ENCODE data around the gene ELMO1. TPM values are rescaled to one million over a fixed set of nuclear protein-coding genes. Genes with fewer than 3 reads are reported as not detected.
"Not testable (repeated sequence)": the region's sequence is repeated elsewhere in the genome, so short reads cannot be mapped to it uniquely, and the experiment has no call there.

ELMO1 gene
- total RNA-seq, 1 experiment from 2014 or later, result 0.45 TPM

- DNase-seq (ENCODE audit: low read depth, low spot score); in situ Hi-C loops (cut with HindIII; ENCODE audit: low pct_unique_long_range_greater_than_20kb, low sequenced_read_pairs): not testable (repeated sequence)
Observed at GRCh38 chr7:37133902-37134301, 314.8 kb downstream of the ELMO1 start.

- in situ Hi-C loops (cut with HindIII; ENCODE audit: low pct_unique_long_range_greater_than_20kb, low sequenced_read_pairs), result no loop called here
- DNase-seq (ENCODE audit: low read depth, low spot score), result no peak
Observed at GRCh38 chr7:37131855-37132254, 316.8 kb downstream of the ELMO1 start.

- no peak for DNase-seq (ENCODE audit: low read depth, low spot score)
- in situ Hi-C loops (cut with HindIII; ENCODE audit: low pct_unique_long_range_greater_than_20kb, low sequenced_read_pairs), result no loop called here
Observed at GRCh38 chr7:37129035-37129425, 319.6 kb downstream of the ELMO1 start.

GRCh38 chr7:37128327-37129034, 320.2 kb downstream of the ELMO1 start:
- in situ Hi-C loops (cut with HindIII; ENCODE audit: low pct_unique_long_range_greater_than_20kb, low sequenced_read_pairs), result no loop called here
- no peak for DNase-seq (ENCODE audit: low read depth, low spot score)

DNA sequence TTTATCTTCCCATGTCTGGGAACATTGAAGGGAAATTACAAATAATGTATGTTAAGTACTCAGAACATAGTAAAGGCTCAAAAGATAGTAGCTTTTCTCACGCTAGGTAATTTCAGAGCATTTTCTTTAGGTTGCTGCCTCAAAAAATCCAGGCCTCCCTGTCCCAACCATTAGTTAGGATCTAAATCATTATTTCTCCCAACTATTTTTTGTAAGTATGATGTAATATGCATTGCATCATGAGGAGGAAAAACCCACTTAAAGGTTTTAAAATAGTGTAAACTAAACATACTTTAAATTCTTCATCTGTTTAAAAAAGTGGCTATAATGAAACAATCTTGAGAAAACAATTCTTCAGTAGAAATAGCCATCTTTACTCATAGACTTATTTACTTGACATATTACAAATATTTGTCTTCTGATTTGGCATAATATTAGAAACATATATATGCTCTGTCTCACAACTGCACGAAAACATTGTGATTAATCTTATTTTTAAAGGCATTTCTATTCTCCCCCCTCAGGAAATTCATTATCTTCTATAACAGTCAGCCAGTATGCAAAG, 329.3 kb downstream of the ELMO1 start:
- in situ Hi-C loops (cut with HindIII; ENCODE audit: low pct_unique_long_range_greater_than_20kb, low sequenced_read_pairs), result no loop called here
- no peak for DNase-seq (ENCODE audit: low read depth, low spot score)

DNA sequence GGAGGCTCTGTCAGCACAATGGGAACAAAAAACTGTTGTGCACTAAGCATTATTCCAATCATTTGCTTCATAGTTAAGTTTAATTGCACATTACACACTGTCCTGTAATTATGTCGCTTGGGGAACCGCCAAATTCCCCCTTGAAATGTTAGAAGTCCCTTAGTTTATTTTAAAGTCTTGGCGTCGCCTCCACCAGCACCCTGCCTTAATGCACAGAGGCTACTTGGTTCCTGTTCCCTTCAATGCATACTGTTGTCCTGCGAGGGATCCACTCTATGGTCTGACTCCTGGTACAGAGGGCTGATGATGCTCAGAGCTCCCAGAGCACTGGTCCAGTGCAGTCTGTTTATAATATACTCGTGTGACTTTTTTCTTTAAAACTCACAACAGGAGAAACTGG, 330.7 kb downstream of the ELMO1 start:
- in situ Hi-C loops (cut with HindIII; ENCODE audit: low pct_unique_long_range_greater_than_20kb, low sequenced_read_pairs), result no loop called here
- no peak for DNase-seq (ENCODE audit: low read depth, low spot score)

DNA sequence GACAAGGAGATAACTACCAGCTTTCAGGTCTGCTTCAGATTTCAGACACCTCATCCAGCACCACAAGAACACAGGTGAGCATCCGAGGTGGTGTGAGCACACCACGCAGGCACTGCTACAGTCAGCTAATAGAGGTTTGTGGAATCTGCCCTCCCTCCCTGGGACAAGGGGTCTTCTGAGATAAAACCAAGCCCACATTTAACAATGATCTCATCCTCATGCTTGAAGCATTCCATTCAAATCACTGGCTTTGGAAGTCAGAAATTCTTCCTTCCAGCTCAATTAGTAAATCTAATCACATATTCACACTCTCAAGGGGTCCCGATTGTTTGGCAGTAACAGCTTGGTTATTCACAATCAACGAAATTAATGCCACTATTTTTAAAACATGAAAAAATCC, 331.4 kb downstream of the ELMO1 start:
- DNase-seq (ENCODE audit: low read depth, low spot score), result no peak
- in situ Hi-C loops (cut with HindIII; ENCODE audit: low pct_unique_long_range_greater_than_20kb, low sequenced_read_pairs), result no loop called here

DNA sequence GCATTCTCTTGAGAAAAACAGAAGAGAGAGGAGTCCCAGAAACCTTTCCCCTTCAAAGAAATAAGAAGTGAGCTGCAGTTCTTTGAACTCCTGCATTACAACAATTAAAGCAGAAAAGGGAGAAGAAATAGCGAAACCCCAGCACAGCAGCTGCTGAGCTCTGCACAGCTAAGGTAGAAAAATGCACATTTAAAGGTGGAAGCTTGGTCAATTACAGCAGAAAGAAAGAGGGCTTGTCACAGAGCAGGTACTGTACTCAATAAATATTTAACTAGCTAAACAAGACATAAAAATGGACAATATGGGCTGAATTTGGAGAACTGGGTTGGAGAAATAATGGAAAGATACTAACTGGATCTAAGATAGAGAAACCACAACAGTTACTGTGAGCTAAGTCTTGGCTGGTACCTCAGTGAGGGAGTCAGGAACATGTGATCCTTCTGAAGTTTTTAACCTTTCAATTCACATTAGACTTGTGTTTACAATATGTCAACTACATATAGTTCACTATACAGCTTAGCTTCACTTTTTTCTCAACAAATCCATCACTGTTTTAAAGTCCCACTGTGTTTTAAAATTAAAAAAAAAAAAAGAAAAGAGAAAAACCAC, 332.5 kb downstream of the ELMO1 start:
- in situ Hi-C loops (cut with HindIII; ENCODE audit: low pct_unique_long_range_greater_than_20kb, low sequenced_read_pairs), result no loop called here
- DNase-seq (ENCODE audit: low read depth, low spot score), result no peak

- DNase-seq (ENCODE audit: low read depth, low spot score), result no peak
- in situ Hi-C loops (cut with HindIII; ENCODE audit: low pct_unique_long_range_greater_than_20kb, low sequenced_read_pairs), result no loop called here
Observed at GRCh38 chr7:37113661-37114355, 334.9 kb downstream of the ELMO1 start.

- DNase-seq (ENCODE audit: low read depth, low spot score), result no peak
- in situ Hi-C loops (cut with HindIII; ENCODE audit: low pct_unique_long_range_greater_than_20kb, low sequenced_read_pairs), result no loop called here
Observed at GRCh38 chr7:37112876-37113275, 335.8 kb downstream of the ELMO1 start.

DNA sequence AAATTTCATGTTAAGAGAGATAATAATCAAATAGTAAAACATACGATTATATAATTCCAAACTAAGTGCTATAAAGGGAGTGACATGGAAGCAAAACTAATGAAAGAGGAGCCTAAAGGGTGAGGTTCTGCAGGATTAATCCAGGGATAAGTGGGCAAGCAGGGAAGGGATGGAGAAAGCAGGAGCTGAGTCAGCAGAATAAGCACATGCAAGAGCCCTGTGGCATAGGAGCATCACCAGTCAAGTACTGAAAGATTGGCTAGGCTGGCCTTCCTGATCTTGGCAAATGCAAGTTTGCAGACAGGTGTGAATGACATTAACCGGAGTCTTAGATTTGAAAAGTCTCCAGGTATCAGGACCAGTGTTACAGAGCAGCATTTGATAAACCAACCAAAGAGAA, 336.4 kb downstream of the ELMO1 start:
- in situ Hi-C loops (cut with HindIII; ENCODE audit: low pct_unique_long_range_greater_than_20kb, low sequenced_read_pairs), result no loop called here
- DNase-seq (ENCODE audit: low read depth, low spot score), result no peak

- in situ Hi-C loops (cut with HindIII; ENCODE audit: low pct_unique_long_range_greater_than_20kb, low sequenced_read_pairs), result no loop called here
- DNase-seq (ENCODE audit: low read depth, low spot score), result no peak
Observed at GRCh38 chr7:37111459-37111858, 337.2 kb downstream of the ELMO1 start.

DNA sequence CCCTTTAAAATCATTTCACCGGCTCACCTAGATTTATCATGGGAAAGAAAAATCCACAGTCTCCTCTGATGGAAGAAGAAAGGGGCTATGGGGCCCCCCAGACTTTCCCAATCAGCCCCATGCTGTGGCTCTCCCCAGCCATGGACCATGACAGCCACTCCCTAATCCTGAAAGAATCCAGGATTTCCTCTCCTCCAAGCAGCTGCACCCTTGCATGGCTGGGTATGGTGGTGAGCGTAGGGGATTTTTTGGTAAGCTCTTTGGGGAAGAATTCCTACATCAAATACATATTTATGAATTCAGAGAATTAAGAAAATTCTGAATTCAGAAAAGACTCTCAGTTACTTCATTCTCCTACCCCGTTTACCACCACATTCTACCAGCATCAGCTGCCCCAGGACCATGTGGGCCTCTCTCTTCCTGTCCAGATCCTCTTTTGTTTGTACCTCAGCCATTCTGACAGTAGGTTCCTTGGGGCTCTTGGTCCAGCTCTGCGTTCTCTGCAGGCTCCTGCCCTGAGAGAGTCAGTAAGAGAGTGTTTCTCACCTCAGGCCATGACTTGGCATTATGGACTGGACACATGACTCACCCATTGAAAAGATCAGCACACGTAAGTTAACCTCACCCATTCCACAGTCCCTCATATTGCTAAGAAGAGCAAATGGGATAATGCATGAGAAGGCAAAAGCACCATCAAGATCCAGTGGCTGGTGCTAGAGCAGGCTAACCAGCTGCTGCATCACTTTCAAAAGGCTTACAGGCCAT, 337.8 kb downstream of the ELMO1 start:
- in situ Hi-C loops (cut with HindIII; ENCODE audit: low pct_unique_long_range_greater_than_20kb, low sequenced_read_pairs), result no loop called here
- DNase-seq (ENCODE audit: low read depth, low spot score), result no peak

GRCh38 chr7:37109843-37110242, 338.8 kb downstream of the ELMO1 start:
- DNase-seq (ENCODE audit: low read depth, low spot score), result no peak
- in situ Hi-C loops (cut with HindIII; ENCODE audit: low pct_unique_long_range_greater_than_20kb, low sequenced_read_pairs), result no loop called here

DNA sequence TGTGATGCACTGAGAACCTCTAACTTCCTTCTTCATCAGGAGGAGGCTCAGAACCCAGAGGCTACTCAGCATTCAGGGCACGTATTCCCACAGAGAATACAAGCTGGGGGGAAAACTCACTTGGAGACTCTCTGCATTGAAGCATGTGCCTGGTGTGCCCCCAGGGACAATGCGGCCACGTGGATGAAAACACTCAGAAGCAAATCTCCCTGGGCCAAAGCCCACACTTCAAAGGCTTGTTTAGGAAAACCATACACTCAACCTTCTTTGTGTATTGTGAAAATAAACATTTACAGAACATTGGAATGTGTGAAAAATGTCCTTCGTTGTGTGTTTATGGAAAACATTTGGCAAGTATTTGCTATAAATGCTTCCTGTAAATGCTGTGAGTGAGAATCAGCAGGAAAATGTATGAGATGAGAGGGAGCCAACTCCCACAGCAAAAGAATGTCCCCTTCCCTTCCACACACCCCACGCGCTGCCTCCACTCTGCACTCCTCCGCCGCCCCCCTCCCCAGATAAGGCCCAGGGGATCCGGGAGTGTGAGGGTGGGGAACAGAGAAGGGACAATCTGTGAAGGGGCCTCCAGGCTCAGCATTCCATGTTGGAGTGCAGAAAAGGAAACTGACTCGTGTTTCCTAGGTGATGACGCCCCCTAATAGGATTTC, 339.5 kb downstream of the ELMO1 start:
- in situ Hi-C loops (cut with HindIII; ENCODE audit: low pct_unique_long_range_greater_than_20kb, low sequenced_read_pairs), result no loop called here
- no peak for DNase-seq (ENCODE audit: low read depth, low spot score)

DNA sequence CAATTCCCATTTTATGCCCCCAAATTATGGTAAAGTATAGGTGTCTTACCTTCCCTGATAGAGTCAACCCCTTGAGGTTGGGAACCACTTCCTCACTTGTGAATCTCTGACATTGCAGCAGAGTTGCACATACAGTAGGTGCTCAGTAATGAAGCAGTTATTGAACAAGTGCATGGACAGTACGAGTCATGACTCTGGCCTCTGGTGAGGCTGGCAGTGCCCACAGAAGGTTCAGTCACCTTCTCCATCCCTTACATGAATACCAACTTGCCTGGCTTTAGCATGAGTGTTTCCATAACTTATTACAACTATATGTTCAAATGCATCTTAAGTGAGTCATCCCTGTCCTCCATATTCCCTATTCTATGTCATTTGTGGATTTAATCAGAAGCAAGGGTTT, 340.0 kb downstream of the ELMO1 start:
- DNase-seq (ENCODE audit: low read depth, low spot score), result no peak

DNA sequence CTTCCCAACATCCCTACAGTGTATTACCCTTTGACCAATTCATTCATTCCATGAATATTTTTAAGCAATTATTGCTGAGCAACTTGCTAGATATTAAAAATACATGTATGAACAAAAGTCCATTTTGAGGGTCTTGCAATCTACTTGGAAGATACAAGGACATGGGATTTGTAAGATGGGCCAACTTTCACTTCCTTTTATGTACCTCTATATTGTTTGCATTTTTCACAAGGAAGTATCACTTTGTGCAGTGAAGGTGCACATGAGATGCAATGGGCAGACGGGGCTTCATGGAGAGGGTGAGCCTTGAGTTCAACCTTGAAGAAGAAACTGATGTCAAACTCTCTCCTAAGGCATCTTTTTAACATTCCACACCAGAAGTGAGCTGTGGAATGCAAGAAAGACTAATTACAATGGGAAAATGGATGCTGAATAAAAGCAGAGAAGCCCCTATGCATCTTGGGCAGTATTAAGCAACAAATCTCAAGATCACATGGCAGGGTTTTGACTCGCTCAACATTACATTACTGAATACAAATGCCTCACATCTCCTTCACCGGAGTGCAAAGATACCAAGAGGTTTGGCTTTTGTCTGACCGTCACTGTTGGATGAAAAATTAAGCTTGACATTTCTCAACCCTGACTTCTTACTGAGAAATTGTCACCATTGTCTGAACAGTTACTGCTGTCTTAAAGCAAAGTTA, 341.5 kb downstream of the ELMO1 start:
- DNase-seq (ENCODE audit: low read depth, low spot score), result no peak
- in situ Hi-C loops (cut with HindIII; ENCODE audit: low pct_unique_long_range_greater_than_20kb, low sequenced_read_pairs), result no loop called here

More for the DNA sequence above, 340.0 kb downstream of the ELMO1 start:
- in situ Hi-C loops (cut with HindIII; ENCODE audit: low pct_unique_long_range_greater_than_20kb, low sequenced_read_pairs), result no loop called here

All from SK-MEL-5 (cell line).